ENCODE results near the gene ANKLE2. TPM values are rescaled to one million over a fixed set of nuclear protein-coding genes. Genes with fewer than 3 reads are reported as not detected.

The ANKLE2 gene
- total RNA-seq, 2 donors from 2014 or later = 31.1 to 82.4 TPM

DNA sequence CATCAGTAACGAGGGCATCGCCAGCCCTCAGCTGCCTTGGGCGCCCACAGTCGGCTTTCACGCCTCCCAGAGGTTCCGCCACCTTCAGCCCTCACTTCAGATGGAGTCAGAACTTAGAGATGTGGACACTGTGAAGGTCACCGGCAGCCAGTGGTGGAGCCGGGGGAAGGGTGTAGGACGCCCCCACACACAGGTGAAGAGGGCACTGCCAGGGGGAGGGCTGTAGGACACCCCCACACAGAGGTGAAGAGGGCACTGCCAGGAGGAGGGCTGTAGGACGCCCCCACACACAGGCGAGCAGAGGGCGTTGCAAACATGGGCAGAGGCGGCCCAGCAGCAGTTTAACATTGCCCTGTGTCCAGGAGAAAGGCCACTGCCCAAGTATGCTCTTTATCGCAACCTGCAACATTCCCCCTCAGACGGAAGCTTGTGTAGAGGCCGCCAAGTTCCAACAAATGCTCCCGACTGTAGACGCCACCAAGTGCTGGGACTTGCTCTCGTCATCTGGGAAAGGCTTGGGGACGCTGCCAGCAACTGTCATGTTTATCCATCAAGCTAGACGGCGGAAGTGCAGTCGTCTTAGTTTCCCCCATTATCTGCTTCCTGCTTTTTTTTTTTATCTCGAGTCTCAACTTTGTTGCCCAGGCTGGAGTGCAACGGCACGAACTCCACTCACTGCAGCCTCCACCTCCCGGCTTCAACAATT is 4.9 kb upstream of the ANKLE2 start:
- Histone ChIP-seq H3K4me1 (replicated peaks) (no peaks in the 10 kb centered on the region), H3K4me3 (no peak overlapping the region), H3K27ac (no peak overlapping the region), H3K36me3 (no peaks in the 10 kb centered on the region), H3K27me3 (replicated peaks; ENCODE audit: insufficient read depth) (no peaks in the 10 kb centered on the region), H3K9me3 (no peaks in the 10 kb centered on the region)
- 71% methylated on average over 27 of the region's 27 CpGs for WGBS
- intact Hi-C loops (cut with DNase I) = loop anchor here (5.0 to 10.0 kb wide), 2 partner anchors 61 to 138 kb away; partner anchors contain the start of gene GOLGA3
- no peak for DNase-seq (ENCODE audit: low spot score)
- TF ChIP-seq, protein P1, sequence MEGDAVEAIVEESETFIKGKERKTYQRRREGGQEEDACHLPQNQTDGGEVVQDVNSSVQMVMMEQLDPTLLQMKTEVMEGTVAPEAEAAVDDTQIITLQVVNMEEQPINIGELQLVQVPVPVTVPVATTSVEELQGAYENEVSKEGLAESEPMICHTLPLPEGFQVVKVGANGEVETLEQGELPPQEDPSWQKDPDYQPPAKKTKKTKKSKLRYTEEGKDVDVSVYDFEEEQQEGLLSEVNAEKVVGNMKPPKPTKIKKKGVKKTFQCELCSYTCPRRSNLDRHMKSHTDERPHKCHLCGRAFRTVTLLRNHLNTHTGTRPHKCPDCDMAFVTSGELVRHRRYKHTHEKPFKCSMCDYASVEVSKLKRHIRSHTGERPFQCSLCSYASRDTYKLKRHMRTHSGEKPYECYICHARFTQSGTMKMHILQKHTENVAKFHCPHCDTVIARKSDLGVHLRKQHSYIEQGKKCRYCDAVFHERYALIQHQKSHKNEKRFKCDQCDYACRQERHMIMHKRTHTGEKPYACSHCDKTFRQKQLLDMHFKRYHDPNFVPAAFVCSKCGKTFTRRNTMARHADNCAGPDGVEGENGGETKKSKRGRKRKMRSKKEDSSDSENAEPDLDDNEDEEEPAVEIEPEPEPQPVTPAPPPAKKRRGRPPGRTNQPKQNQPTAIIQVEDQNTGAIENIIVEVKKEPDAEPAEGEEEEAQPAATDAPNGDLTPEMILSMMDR (IDR thresholded peaks at IDR 0.05) = no peak
- TF ChIP-seq POLR2AphosphoS5 (IDR thresholded peaks at IDR 0.05) = no peak

DNA sequence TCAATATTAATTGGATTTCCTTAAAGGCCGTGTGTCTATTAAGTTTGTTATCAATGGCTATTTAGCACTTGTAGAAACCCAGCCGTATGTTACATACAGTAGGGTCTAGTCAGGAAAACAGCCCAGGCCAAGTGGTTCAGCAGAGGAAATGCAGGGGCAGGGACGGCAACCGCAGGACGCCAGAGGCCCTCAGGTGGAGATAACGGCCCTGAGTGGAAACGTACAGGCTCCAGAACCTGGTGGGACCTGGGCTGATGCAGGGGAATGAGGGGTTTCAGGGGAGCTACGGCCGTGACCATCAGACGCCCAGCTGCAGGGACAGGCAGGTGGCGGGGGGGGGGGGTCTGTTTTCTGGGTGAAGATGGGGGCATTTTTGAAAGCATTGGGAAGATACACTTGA is 3.7 kb upstream of the ANKLE2 start:
- Histone ChIP-seq H3K27me3 (replicated peaks; ENCODE audit: insufficient read depth) (no peaks in the 10 kb centered on the region), H3K27ac (no peak overlapping the region), H3K4me3 (no peak overlapping the region), H3K9me3 (no peaks in the 10 kb centered on the region), H3K4me1 (replicated peaks) (peaks cover 2% of the 10 kb centered on the region), H3K36me3 (no peaks in the 10 kb centered on the region)
- DNase-seq (ENCODE audit: low spot score) = no peak
- intact Hi-C loops (cut with DNase I) = loop anchor here (5.0 to 10.0 kb wide), 2 partner anchors 62 to 139 kb away; partner anchors contain the start of gene GOLGA3
- TF ChIP-seq, protein P1 (IDR thresholded peaks at IDR 0.05) = no peak
- TF ChIP-seq POLR2A (IDR thresholded peaks at IDR 0.05) = no peak
- WGBS = 80% methylated on average over 11 of the region's 11 CpGs

GRCh38 chr12:132764231-132764630 is 2.6 kb upstream of the ANKLE2 start:
- Histone ChIP-seq H3K9me3 (no peaks in the 10 kb centered on the region), H3K4me1 (replicated peaks) (peaks cover 4% of the 10 kb centered on the region), H3K4me3 (no peak overlapping the region), H3K36me3 (no peaks in the 10 kb centered on the region), H3K27me3 (replicated peaks; ENCODE audit: insufficient read depth) (no peaks in the 10 kb centered on the region), H3K27ac (no peak overlapping the region)
- 95% methylated on average over 20 of the region's 20 CpGs for WGBS
- DNase-seq (ENCODE audit: low spot score) = no peak
- intact Hi-C loops (cut with DNase I) = loop anchor here (10.0 kb wide), 1 partner anchor 141 kb away; no protein-coding TSS in a partner anchor
- TF ChIP-seq POLR2AphosphoS5 (IDR thresholded peaks at IDR 0.05) (no peak), POLR2A (IDR thresholded peaks at IDR 0.05) (no peak)
- TF ChIP-seq, protein P1 (IDR thresholded peaks at IDR 0.05) = no peak

GRCh38 chr12:132761921-132762583 is 420 bp upstream of the ANKLE2 start:
- TF ChIP-seq POLR2AphosphoS5 (IDR thresholded peaks at IDR 0.05) (peak; percentile 55), POLR2A (IDR thresholded peaks at IDR 0.05) (peak; percentile 70)
- TF ChIP-seq, protein P1 (IDR thresholded peaks at IDR 0.05) = peak in 3 of 4 experiments; percentile 14 to 37 (median 32)
- H3K27ac ChIP-seq = peak overlapping the region; percentile 89 to 94
- peak; percentile 82 for DNase-seq (ENCODE audit: low spot score)
- peaks cover 4% of the 10 kb centered on the region for H3K4me1 ChIP-seq (replicated peaks)
- no peaks in the 10 kb centered on the region for H3K36me3 ChIP-seq
- intact Hi-C loops (cut with DNase I) = loop anchor here (10.0 kb wide), 1 partner anchor 143 kb away; no protein-coding TSS in a partner anchor
- H3K9me3 ChIP-seq = no peaks in the 10 kb centered on the region
- H3K27me3 ChIP-seq (replicated peaks; ENCODE audit: insufficient read depth) = no peaks in the 10 kb centered on the region
- peak overlapping the region; percentile 49 to 94 for H3K4me3 ChIP-seq
- under 1% methylated on average over 58 of the region's 89 CpGs for WGBS
